NT2/D1 (cell line): ENCODE data around the gene TRABD2B.

ENCODE experiments used
- DNase-seq: peaks from one replicate; pipeline ENCODE4 v3.0.0-alpha.2; 2011; ENCODE audit warnings: low read depth, low spot score
- H3K27me3 ChIP-seq: 2 replicates; pipeline ENCODE4 v1.6.0; 2011; ENCODE audit warnings: mild to moderate bottlenecking; ENCODE audit not compliant: insufficient read length, insufficient read depth
- H3K36me3 ChIP-seq: 2 replicates; pipeline ENCODE4 v1.6.1; 2011; ENCODE audit warnings: mild to moderate bottlenecking, low read length, mixed read lengths; ENCODE audit not compliant: insufficient read depth, insufficient read length
- H3K4me1 ChIP-seq: 2 replicates; pipeline ENCODE4 v1.5.1; 2011; ENCODE audit not compliant: insufficient read depth, insufficient read length
- H3K4me3 ChIP-seq: 2 replicates; pipeline ENCODE4 v1.5.1; 2011; ENCODE audit warnings: low read depth; ENCODE audit not compliant: insufficient read length
- H3K9ac ChIP-seq: 2 replicates; pipeline ENCODE4 v1.6.0; 2011; ENCODE audit warnings: low read depth; ENCODE audit not compliant: insufficient read length
- H3K9me3 ChIP-seq: 2 replicates; pipeline ENCODE4 v1.5.1; 2011; ENCODE audit warnings: mild to moderate bottlenecking, low read length; ENCODE audit not compliant: insufficient read depth
- SUZ12 ChIP-seq: IDR thresholded peaks from 2 replicates; pipeline ENCODE4 v1.6.1; 2011; ENCODE audit not compliant: insufficient read length, insufficient read depth; ENCODE audit errors: extremely low read depth
- YY1 ChIP-seq: IDR thresholded peaks from 2 replicates; pipeline ENCODE4 v1.6.1; 2011; ENCODE audit not compliant: insufficient read length, insufficient read depth
- ZNF274 ChIP-seq: IDR thresholded peaks from 2 replicates; pipeline ENCODE4 v1.6.1; 2011; ENCODE audit warnings: mild to moderate bottlenecking, low read depth, low read length

The TRABD2B gene

DNA sequence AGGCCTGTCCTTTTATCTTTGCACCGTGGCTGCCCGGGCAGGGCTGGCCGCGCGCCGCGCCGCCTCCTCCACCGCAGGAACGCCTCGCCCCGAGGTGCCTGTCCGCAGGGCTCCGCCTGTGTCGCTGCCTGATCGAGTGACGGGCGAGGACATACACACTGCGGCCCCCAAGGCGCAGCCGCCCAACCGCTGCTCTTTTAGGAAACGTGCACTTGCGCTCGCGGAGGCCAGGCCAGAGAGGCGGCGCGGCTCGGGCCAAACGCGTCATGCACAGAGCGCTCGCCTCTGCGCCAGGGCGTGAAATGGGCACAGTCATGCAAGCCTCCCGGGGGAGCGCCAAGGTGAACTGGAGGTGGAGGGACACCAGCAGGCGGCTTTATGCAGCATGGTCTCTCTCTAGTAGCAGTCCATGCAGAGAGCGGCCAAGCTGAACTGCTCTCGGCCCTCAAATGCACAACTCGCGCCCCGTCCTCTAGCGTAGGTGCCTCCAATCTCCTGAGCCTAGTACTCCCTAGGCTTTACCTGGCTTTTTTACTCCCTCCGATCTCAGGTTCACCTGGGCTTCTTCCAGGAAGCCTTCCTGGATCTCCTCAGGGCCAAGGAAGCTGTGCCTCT, 12.9 kb downstream of the TRABD2B start:
- peaks cover 15% of the 10 kb centered on the region for H3K36me3 ChIP-seq
- TF ChIP-seq YY1, result no peak
- TF ChIP-seq SUZ12, result no peak
- TF ChIP-seq ZNF274, result no peak
- peak; percentile 70 for DNase-seq
- peaks cover 37% of the 10 kb centered on the region for H3K27me3 ChIP-seq
- H3K9ac ChIP-seq, result peak overlapping the region; percentile 82
- peak overlapping the region; percentile 22 for H3K4me3 ChIP-seq
- no peaks in the 10 kb centered on the region for H3K9me3 ChIP-seq
- H3K4me1 ChIP-seq, result peaks cover 23% of the 10 kb centered on the region

DNA sequence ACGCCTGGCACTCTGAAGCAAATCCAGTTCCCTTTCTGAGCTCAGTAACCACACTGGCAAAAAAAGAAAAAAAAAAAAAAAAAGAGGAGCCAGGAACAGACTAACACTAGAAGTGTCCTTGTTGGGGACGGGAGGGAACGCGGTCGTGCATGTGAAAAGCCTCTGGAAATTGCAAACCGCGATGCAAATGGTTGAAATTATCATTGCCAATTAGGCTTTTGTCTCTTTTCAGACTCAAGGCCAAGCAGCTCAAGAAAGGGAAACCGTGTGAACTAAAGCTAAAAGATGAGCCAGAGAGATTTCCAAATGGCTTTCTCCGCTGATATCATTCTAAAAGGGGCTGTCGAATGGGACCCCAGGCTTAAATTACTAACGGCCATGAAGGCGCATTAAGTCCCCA, 13.5 kb downstream of the TRABD2B start:
- Histone ChIP-seq H3K4me1 (peaks cover 23% of the 10 kb centered on the region), H3K4me3 (peak overlapping the region; percentile 22), H3K9ac (peak overlapping the region; percentile 82), H3K27me3 (peaks cover 37% of the 10 kb centered on the region), H3K9me3 (no peaks in the 10 kb centered on the region), H3K36me3 (peaks cover 13% of the 10 kb centered on the region)
- peak; percentile 82 for DNase-seq
- TF ChIP-seq SUZ12 (no peak), YY1 (no peak), ZNF274 (no peak)

DNA sequence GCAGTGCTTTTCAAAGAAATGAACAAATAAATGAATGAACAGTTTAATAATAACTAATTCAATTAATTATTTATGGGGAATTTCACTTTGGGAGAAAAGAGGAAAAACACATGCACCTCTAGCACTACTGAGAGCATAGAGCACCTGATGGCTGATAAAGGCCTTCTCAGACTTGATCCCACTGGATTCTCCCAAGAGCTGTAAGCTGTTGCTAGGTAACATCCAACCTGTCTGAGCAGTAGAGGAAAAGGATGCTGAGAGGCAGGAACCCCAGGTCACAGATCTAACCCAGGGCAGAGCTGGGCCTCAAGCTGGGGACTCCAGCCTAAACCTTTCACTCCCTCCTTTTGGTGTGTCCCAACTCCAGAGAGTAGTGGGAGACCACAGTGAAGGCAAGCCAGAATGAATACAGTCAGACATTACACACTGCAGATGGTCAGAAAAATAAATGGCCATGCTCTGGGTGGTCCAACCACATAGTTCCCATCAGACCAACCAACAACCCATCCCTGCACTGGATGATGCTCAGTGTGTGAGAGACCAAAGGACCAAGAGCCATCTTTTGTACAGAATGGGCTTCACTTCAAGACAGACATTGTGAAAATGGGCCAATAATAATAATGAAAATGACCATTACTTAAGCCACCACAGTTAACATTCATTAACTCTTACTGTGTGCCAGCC, 15.4 kb downstream of the TRABD2B start:
- no peaks in the 10 kb centered on the region for H3K36me3 ChIP-seq
- peaks cover 16% of the 10 kb centered on the region for H3K4me1 ChIP-seq
- no peak for DNase-seq
- H3K27me3 ChIP-seq, result peaks cover 37% of the 10 kb centered on the region
- TF ChIP-seq ZNF274 (no peak), YY1 (no peak), SUZ12 (no peak)
- no peak overlapping the region for H3K4me3 ChIP-seq
- no peak overlapping the region for H3K9ac ChIP-seq
- no peaks in the 10 kb centered on the region for H3K9me3 ChIP-seq

DNA sequence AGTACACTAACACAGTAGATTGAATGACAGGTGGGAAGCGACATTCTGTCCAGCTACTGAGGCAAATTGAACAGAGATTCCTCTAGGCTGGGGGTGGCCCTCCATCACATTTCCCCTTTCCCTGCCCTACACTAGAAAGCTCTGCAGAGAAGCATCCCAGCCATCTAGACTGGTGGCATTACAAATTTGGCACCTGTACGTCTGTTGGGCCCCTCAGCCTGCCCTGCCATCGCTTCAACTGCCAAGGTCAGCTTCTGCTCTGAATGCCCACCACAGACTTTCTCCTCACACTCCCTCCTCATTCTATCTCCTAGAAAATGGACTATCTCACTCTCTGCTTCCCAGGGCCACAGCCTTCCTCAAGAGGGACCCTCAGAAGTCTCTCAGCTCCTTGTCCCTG, 16.7 kb downstream of the TRABD2B start:
- DNase-seq, result no peak
- Histone ChIP-seq H3K4me1 (peaks cover 13% of the 10 kb centered on the region), H3K4me3 (no peak overlapping the region), H3K36me3 (no peaks in the 10 kb centered on the region), H3K27me3 (peaks cover 36% of the 10 kb centered on the region), H3K9me3 (no peaks in the 10 kb centered on the region), H3K9ac (no peak overlapping the region)
- TF ChIP-seq ZNF274 (no peak), SUZ12 (no peak), YY1 (no peak)

DNA sequence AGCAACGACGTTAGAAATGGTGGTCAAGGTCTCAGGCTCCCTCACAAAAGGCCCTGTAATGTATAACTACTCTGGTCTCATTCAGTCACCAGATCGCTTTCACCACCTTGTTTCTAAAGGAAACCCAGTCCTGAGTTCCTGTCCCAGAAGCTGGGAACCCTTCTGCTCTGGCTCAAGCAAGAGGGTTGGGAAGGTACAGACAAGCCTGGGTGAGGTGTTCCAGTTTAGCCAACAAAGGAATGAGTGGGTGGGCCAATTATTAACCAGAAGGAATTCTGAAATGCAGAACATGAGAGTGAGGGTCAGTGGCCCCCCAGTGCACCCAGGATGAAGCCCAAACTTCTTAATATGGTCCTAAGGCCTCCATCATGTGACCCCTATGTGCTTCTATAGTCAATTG, 17.5 kb downstream of the TRABD2B start:
- TF ChIP-seq SUZ12 (no peak), ZNF274 (no peak), YY1 (no peak)
- Histone ChIP-seq H3K9ac (no peak overlapping the region), H3K9me3 (no peaks in the 10 kb centered on the region), H3K36me3 (no peaks in the 10 kb centered on the region), H3K4me3 (no peak overlapping the region), H3K4me1 (peaks cover 5% of the 10 kb centered on the region), H3K27me3 (peaks cover 28% of the 10 kb centered on the region)
- no peak for DNase-seq

DNA sequence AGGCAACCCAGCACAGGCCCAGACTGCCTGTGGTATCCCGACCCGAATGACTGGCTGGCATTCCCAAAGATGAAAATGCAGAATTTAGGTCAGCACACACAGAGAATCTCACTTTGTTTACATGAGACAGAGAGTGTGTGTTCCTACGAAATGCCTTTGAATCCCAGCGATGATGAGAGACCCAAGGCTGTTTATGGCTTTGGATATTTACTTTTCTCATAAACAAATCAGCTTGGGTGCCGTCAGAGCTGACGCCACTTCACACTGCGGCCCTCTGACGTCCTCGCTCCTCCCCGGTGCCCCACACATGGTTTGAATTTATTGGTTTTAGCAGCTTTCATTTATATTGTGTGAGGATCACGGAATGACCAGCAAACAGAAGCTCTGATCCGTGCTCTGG, 18.7 kb downstream of the TRABD2B start:
- Histone ChIP-seq H3K27me3 (peaks cover 28% of the 10 kb centered on the region), H3K36me3 (no peaks in the 10 kb centered on the region), H3K9me3 (no peaks in the 10 kb centered on the region), H3K9ac (no peak overlapping the region), H3K4me1 (no peaks in the 10 kb centered on the region), H3K4me3 (no peak overlapping the region)
- TF ChIP-seq ZNF274, result no peak
- no peak for TF ChIP-seq YY1
- TF ChIP-seq SUZ12, result no peak
- DNase-seq, result no peak

DNA sequence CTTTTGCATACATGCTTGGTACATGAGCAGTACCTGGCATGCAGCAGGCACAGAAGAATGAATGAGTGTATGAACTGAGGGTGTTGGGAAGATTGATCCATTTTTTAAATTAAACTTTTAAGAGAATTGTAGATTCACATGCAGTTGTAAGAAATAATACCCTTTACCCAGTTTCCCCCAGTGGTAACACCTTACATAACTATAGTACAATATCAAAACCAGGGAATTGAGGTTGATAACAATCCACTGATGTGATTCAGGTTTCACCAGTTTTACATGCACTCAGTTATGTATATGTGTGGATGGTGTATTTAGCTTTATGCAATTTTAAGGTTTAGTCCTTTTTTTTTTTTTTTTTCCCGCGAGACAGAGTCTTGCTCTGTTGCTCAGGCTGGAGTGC, 20.5 kb downstream of the TRABD2B start:
- no peak for DNase-seq
- H3K27me3 ChIP-seq, result peaks cover 10% of the 10 kb centered on the region
- TF ChIP-seq SUZ12 (no peak), ZNF274 (no peak), YY1 (no peak)
- H3K4me3 ChIP-seq, result no peak overlapping the region
- no peaks in the 10 kb centered on the region for H3K36me3 ChIP-seq
- H3K4me1 ChIP-seq, result no peaks in the 10 kb centered on the region
- H3K9ac ChIP-seq, result no peak overlapping the region
- no peaks in the 10 kb centered on the region for H3K9me3 ChIP-seq
